Mesenchymal stem cell (in vitro differentiated cells and primary cell): ENCODE data around the gene USP17L18.
"Not testable (repeated sequence)": the region's sequence is repeated elsewhere in the genome, so short reads cannot be mapped to it uniquely, and the experiment has no call there.

ENCODE experiments used
- DNase-seq: peaks from one replicate; pipeline ENCODE4 v3.0.0-alpha.2; 2013
- H2AFZ ChIP-seq: one replicate; pipeline ENCODE4 v1.6.1; 2013; ENCODE audit warnings: low read depth, mild to moderate bottlenecking, control low read depth, inconsistent platforms, low read length, moderate library complexity
- H2AK5ac ChIP-seq: 2 replicates; pipeline ENCODE4 v1.6.1; 2013; ENCODE audit warnings: low read length, moderate library complexity, mild to moderate bottlenecking, inconsistent platforms; ENCODE audit not compliant: severe bottlenecking
- H2BK120ac ChIP-seq: one replicate; pipeline ENCODE4 v1.6.1; 2013; ENCODE audit warnings: low read depth, mild to moderate bottlenecking, inconsistent platforms, low read length, moderate library complexity
- H2BK12ac ChIP-seq, 2 experiments: one replicate each; pipeline ENCODE4 v1.6.1; 2013; ENCODE audit warnings: inconsistent platforms in 2 of 2, low read length in 2 of 2, mild to moderate bottlenecking in 2 of 2, moderate library complexity in 2 of 2, control low read depth in 1 of 2
- H2BK15ac ChIP-seq: one replicate; pipeline ENCODE4 v1.6.1; 2013; ENCODE audit warnings: mild to moderate bottlenecking, low read depth, inconsistent platforms; ENCODE audit not compliant: poor library complexity, severe bottlenecking
- H2BK5ac ChIP-seq: 2 replicates; pipeline ENCODE4 v1.6.1; 2013; ENCODE audit warnings: low read depth, mild to moderate bottlenecking, low read length, control low read depth, inconsistent platforms; ENCODE audit not compliant: poor library complexity, severe bottlenecking
- H3K14ac ChIP-seq, 2 experiments: one replicate each; pipeline ENCODE4 v1.6.1; 2013; ENCODE audit warnings: inconsistent platforms in 2 of 2, low read length in 2 of 2, control low read depth in 1 of 2, mild to moderate bottlenecking in 1 of 2, moderate library complexity in 1 of 2
- H3K18ac ChIP-seq, 2 experiments: one replicate each; pipeline ENCODE4 v1.6.1; 2013; ENCODE audit warnings: inconsistent platforms in 2 of 2, low read length in 2 of 2, control low read depth in 1 of 2, low read depth in 1 of 2, mild to moderate bottlenecking in 1 of 2
- H3K23ac ChIP-seq, 2 experiments: one replicate each; pipeline ENCODE4 v1.6.1; 2013; ENCODE audit warnings: inconsistent platforms in 2 of 2, low read length in 2 of 2, mild to moderate bottlenecking in 2 of 2, moderate library complexity in 2 of 2, control low read depth in 1 of 2
- H3K27ac ChIP-seq: 2 replicates; pipeline ENCODE4 v1.5.1; 2013; ENCODE audit warnings: mild to moderate bottlenecking, moderate library complexity, low read length, control low read depth, inconsistent platforms; ENCODE audit not compliant: poor library complexity, severe bottlenecking
- H3K27me3 ChIP-seq, 2 experiments: 2 replicates each; pipeline versions ENCODE4 v1.6.1 to v1.7.0; 2013; ENCODE audit warnings: low read length in 2 of 2, mild to moderate bottlenecking in 2 of 2, moderate library complexity in 2 of 2, control low read depth in 1 of 2, inconsistent platforms in 1 of 2; ENCODE audit not compliant: control insufficient read depth in 1 of 2, insufficient read depth in 1 of 2
- H3K36me3 ChIP-seq, 2 experiments: 2 replicates each; pipeline versions ENCODE4 v1.6.1 to v1.7.0; 2013; ENCODE audit warnings: low read length in 2 of 2, control low read depth in 1 of 2, inconsistent platforms in 1 of 2, low read depth in 1 of 2, mild to moderate bottlenecking in 1 of 2; ENCODE audit not compliant: insufficient read depth in 2 of 2, control insufficient read depth in 1 of 2
- H3K4ac ChIP-seq, 2 experiments: one replicate each; pipeline ENCODE4 v1.6.1; 2013; ENCODE audit warnings: inconsistent platforms in 2 of 2, low read length in 2 of 2, mild to moderate bottlenecking in 2 of 2, moderate library complexity in 2 of 2, control low read depth in 1 of 2, low read depth in 1 of 2
- H3K4me1 ChIP-seq: 2 replicates; pipeline ENCODE4 v1.6.1; 2013; ENCODE audit warnings: low read depth, low read length, control low read depth; ENCODE audit not compliant: control insufficient read depth, insufficient read depth
- H3K4me2 ChIP-seq: 2 replicates; pipeline ENCODE4 v1.6.1; 2013; ENCODE audit warnings: low read length, mild to moderate bottlenecking, inconsistent platforms; ENCODE audit not compliant: poor library complexity, severe bottlenecking
- H3K4me3 ChIP-seq, 2 experiments: 2 replicates each; pipeline versions ENCODE4 v1.5.1 to v1.7.0; 2013; ENCODE audit warnings: low read length in 2 of 2, mild to moderate bottlenecking in 2 of 2, control low read depth in 1 of 2, low read depth in 1 of 2; ENCODE audit not compliant: insufficient read depth in 1 of 2
- H3K79me1 ChIP-seq: replicated peaks from 2 replicates; pipeline ENCODE4 v1.6.1; 2013; ENCODE audit warnings: mild to moderate bottlenecking, control low read depth, low read length, inconsistent platforms; ENCODE audit not compliant: poor library complexity, severe bottlenecking
- H3K9ac ChIP-seq: 2 replicates; pipeline ENCODE4 v1.7.0; 2013; ENCODE audit warnings: mild to moderate bottlenecking, low read length, moderate library complexity
- H3K9me3 ChIP-seq: 2 replicates; pipeline ENCODE4 v1.7.0; 2013; ENCODE audit warnings: mild to moderate bottlenecking, low read length; ENCODE audit not compliant: control insufficient read depth
- H4K8ac ChIP-seq: one replicate; pipeline ENCODE4 v1.6.1; 2013; ENCODE audit warnings: inconsistent platforms, mild to moderate bottlenecking, low read length, moderate library complexity
- H4K91ac ChIP-seq: one replicate; pipeline ENCODE4 v1.6.1; 2013; ENCODE audit warnings: mild to moderate bottlenecking, low read length, inconsistent platforms
- WGBS: methylation state at CpG from one replicate; pipeline ENCODE4 v1.1.7; 2013; ENCODE audit warnings: mixed read lengths; 5-methylcytosine and 5-hydroxymethylcytosine counted together

The USP17L18 gene

DNA sequence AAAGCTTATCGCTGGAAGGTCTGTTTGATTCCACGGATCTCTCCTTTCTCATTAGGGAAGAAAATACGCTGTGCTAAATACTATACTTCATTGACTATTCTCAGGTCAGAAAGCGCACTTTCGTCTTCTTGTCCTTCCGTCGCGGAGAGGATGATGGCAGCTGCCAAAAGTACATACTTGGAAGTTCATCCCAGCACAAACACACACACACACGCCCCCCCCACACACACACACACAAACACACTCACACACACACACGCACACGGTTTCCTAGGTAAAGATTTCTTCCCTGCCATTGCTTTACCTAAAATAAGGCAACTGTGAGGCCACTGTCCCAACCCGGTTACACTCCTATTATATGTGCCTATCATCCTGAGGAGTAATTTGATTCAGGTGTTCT lies 10.0 kb upstream of the USP17L18 start:
- not testable (repeated sequence) for H3K4me3 ChIP-seq, H3K18ac ChIP-seq, H3K27ac ChIP-seq, H3K79me1 ChIP-seq, H2AFZ ChIP-seq, H3K14ac ChIP-seq, H3K4me1 ChIP-seq, H4K8ac ChIP-seq, H2AK5ac ChIP-seq, H3K9ac ChIP-seq, H3K4ac ChIP-seq, H4K91ac ChIP-seq, H2BK120ac ChIP-seq, DNase-seq, H3K23ac ChIP-seq, H2BK12ac ChIP-seq, H3K4me2 ChIP-seq, H3K9me3 ChIP-seq, H3K27me3 ChIP-seq, H3K36me3 ChIP-seq, H2BK5ac ChIP-seq, H2BK15ac ChIP-seq
- WGBS: 81% methylated on average over 9 of the region's 12 CpGs

DNA sequence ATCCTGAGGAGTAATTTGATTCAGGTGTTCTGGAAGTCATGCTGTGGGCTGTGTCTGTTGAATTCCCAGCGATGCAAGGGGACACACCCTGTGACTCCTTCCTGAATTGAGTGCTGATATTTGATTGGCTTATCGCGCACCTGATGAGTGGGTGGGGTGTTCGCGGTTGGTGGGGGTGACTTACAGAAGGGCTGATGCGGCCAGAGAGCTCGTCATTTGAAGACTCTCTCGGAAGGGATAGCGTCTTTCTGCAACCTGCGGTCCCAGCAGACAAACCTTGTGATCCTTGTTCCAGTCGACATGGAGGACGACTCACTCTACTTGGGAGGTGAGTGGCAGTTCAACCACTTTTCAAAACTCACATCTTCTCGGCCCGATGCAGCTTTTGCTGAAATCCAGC lies 4.9 kb upstream of the USP17L18 start, which contains the start of gene USP17L17:
USP17L17 (plus strand) TSS at position 301 of the 400 bp plus-strand sequence; CDS start at position 301, 0 bp downstream.
- WGBS: no CpG with 5 or more reads among the region's 14 CpGs
- H2BK5ac ChIP-seq, H3K4ac ChIP-seq, H2AFZ ChIP-seq, H3K27ac ChIP-seq, H3K9ac ChIP-seq, H3K9me3 ChIP-seq, H3K23ac ChIP-seq, H3K14ac ChIP-seq, H4K8ac ChIP-seq, H2BK15ac ChIP-seq, H3K18ac ChIP-seq, H3K4me3 ChIP-seq, H4K91ac ChIP-seq, H3K4me1 ChIP-seq, H2AK5ac ChIP-seq, H3K27me3 ChIP-seq, H3K36me3 ChIP-seq, H2BK120ac ChIP-seq, H2BK12ac ChIP-seq, DNase-seq, H3K79me1 ChIP-seq, H3K4me2 ChIP-seq: not testable (repeated sequence)

DNA sequence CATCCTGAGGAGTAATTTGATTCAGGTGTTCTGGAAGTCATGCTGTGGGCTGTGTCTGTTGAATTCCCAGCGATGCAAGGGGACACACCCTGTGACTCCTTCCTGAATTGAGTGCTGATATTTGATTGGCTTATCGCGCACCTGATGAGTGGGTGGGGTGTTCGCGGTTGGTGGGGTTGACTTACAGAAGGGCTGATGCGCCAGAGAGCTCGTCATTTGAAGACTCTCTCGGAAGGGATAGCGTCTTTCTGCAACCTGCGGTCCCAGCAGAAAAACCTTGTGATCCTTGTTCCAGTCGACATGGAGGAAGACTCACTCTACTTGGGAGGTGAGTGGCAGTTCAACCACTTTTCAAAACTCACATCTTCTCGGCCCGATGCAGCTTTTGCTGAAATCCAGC lies 4.6 kb downstream of the USP17L18 start, which contains the start of gene USP17L19:
USP17L19 (plus strand) TSS at position 301 of the 400 bp plus-strand sequence; CDS start at position 301, 0 bp downstream.
- not testable (repeated sequence) for H2AK5ac ChIP-seq
- no CpG with 5 or more reads among the region's 13 CpGs for WGBS

DNA sequence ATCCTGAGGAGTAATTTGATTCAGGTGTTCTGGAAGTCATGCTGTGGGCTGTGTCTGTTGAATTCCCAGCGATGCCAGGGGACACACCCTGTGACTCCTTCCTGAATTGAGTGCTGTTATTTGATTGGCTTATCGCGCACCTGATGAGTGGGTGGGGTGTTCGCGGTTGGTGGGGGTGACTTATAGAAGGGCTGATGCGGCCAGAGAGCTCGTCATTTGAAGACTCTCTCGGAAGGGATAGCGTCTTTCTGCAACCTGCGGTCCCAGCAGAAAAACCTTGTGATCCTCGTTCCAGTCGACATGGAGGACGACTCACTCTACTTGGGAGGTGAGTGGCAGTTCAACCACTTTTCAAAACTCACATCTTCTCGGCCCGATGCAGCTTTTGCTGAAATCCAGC lies 9.4 kb downstream of the USP17L18 start, which contains the start of gene USP17L20:
USP17L20 (plus strand) TSS at position 301 of the 400 bp plus-strand sequence; CDS start at position 301, 0 bp downstream.
- not testable (repeated sequence) for H2AFZ ChIP-seq, H3K27ac ChIP-seq, H3K36me3 ChIP-seq, H3K9ac ChIP-seq, H2AK5ac ChIP-seq, DNase-seq, H3K4me1 ChIP-seq, H3K9me3 ChIP-seq, H3K18ac ChIP-seq, H2BK120ac ChIP-seq, H3K14ac ChIP-seq, H3K4me3 ChIP-seq, H2BK15ac ChIP-seq, H3K27me3 ChIP-seq, H2BK5ac ChIP-seq, H4K8ac ChIP-seq, H3K4ac ChIP-seq, H3K23ac ChIP-seq, H4K91ac ChIP-seq, H3K79me1 ChIP-seq, H3K4me2 ChIP-seq, H2BK12ac ChIP-seq
- no CpG with 5 or more reads among the region's 15 CpGs for WGBS

More for the DNA sequence above, 4.6 kb downstream of the USP17L18 start, which contains the start of gene USP17L19:
- not testable (repeated sequence) for H4K8ac ChIP-seq, H2BK5ac ChIP-seq, H4K91ac ChIP-seq, H3K9me3 ChIP-seq, H3K14ac ChIP-seq, H3K27me3 ChIP-seq, DNase-seq, H3K79me1 ChIP-seq, H3K18ac ChIP-seq, H3K9ac ChIP-seq, H3K36me3 ChIP-seq, H3K4me3 ChIP-seq, H3K4me2 ChIP-seq, H3K4ac ChIP-seq, H2BK12ac ChIP-seq, H3K27ac ChIP-seq, H2BK15ac ChIP-seq, H3K23ac ChIP-seq, H2BK120ac ChIP-seq, H3K4me1 ChIP-seq, H2AFZ ChIP-seq
